Endothelial cell of umbilical vein (primary cell): Measurements from ENCODE around the gene TBX5. TPM values are rescaled to one million over a fixed set of nuclear protein-coding genes. Genes with fewer than 3 reads are reported as not detected.

Experiments used
- BruUV-seq: library from RNA; stranded (reverse); fragments of 400-500 nt; replicated peaks from 2 replicates; lab custom pipeline; 2021; lab: Mats Ljungman, UMichigan
- CTCF ChIA-PET: fragments of 300-600, 350-600 bp; sonication (Branson Sonifier 250); formaldehyde crosslinking; loops from one replicate; lab custom pipeline; 2021; ENCODE audit warnings: antibody characterized with exemption, inconsistent platforms; lab: Charles Lee
- POLR2A ChIA-PET: fragments of 300-600, 350-600 bp; sonication (Branson Sonifier 250); formaldehyde crosslinking; loops from one replicate; lab custom pipeline; 2021; ENCODE audit warnings: antibody characterized with exemption, inconsistent platforms; lab: Charles Lee
- DNase-seq: peaks from one replicate; pipeline ENCODE4 v3.0.0-alpha.2; 2011; ENCODE audit warnings: low read depth, low spot score
- FAIRE-seq: peaks from 2 replicates; lab custom pipeline; 2011; peaks lifted over from hg19 to GRCh38; lab: Jason Lieb, UNC
- H2AFZ ChIP-seq: 2 replicates; pipeline ENCODE4 v1.6.0; 2012; ENCODE audit warnings: low read depth, low read length, control low read depth, inconsistent platforms
- H3K27ac ChIP-seq: 2 replicates; pipeline ENCODE4 v1.5.1; 2011; ENCODE audit warnings: low read depth, mild to moderate bottlenecking, control low read depth, low read length, moderate library complexity; ENCODE audit not compliant: insufficient read depth
- H3K27me3 ChIP-seq, 2 experiments: 2 replicates each; pipeline versions ENCODE4 v1.6.0 to v1.6.1; 2011; ENCODE audit warnings: low read length in 2 of 2, mixed read lengths in 1 of 2; ENCODE audit not compliant: control insufficient read depth in 2 of 2, insufficient read depth in 2 of 2
- H3K36me3 ChIP-seq, 2 experiments: 2 replicates in 1 of 2; 3 replicates in 1 of 2; pipeline ENCODE4 v1.5.1; 2011; ENCODE audit warnings: low read length in 2 of 2, mild to moderate bottlenecking in 1 of 2, moderate library complexity in 1 of 2; ENCODE audit not compliant: control insufficient read depth in 2 of 2, insufficient read depth in 2 of 2; ENCODE audit errors: extremely low read depth in 1 of 2
- H3K4me1 ChIP-seq: 3 replicates; pipeline ENCODE4 v1.5.1; 2011; ENCODE audit warnings: mild to moderate bottlenecking, low read length; ENCODE audit not compliant: control insufficient read depth, insufficient read depth; ENCODE audit errors: extremely low read depth
- H3K4me2 ChIP-seq: 2 replicates; pipeline ENCODE4 v1.6.1; 2011; ENCODE audit warnings: low read length, control low read depth, mixed read lengths; ENCODE audit not compliant: insufficient read depth
- H3K4me3 ChIP-seq, 3 experiments: fragments of 200-600 bp in 1 of 3; sonication (generic), shearing (Covaris generic) in 1 of 3; replicated peaks in 1 of 3; 2 replicates each; pipeline ENCODE4 v1.5.1; 2011 to 2016; ENCODE audit warnings: control low read depth in 3 of 3, low read length in 3 of 3, mild to moderate bottlenecking in 2 of 3, inconsistent platforms in 1 of 3, low read depth in 1 of 3, moderate library complexity in 1 of 3; ENCODE audit not compliant: insufficient read depth in 1 of 3
- H3K79me2 ChIP-seq: 2 replicates; pipeline ENCODE4 v1.6.0; 2012; ENCODE audit warnings: low read length, inconsistent platforms; ENCODE audit not compliant: control insufficient read depth, insufficient read depth
- H3K9ac ChIP-seq: replicated peaks from 2 replicates; pipeline ENCODE3; 2011; ENCODE audit warnings: low read length, control low read depth; ENCODE audit not compliant: insufficient read depth; ENCODE audit errors: extremely low read depth
- H3K9me1 ChIP-seq: replicated peaks from 3 replicates; pipeline ENCODE4 v1.6.0; 2011; ENCODE audit warnings: mild to moderate bottlenecking, low read length; ENCODE audit not compliant: control insufficient read depth, insufficient read depth; ENCODE audit errors: extremely low read depth
- H3K9me3 ChIP-seq: replicated peaks from 2 replicates; pipeline ENCODE4 v1.5.1; 2012; ENCODE audit warnings: low read length, inconsistent platforms; ENCODE audit not compliant: control insufficient read depth, insufficient read depth
- H4K20me1 ChIP-seq: replicated peaks from 2 replicates; pipeline ENCODE3; 2011; ENCODE audit warnings: mild to moderate bottlenecking, low read length; ENCODE audit not compliant: control insufficient read depth, insufficient read depth; ENCODE audit errors: extremely low read depth
- EZH2 ChIP-seq: IDR thresholded peaks from 2 replicates; pipeline ENCODE4 v1.6.1; 2012; ENCODE audit warnings: borderline replicate concordance, low read depth, mild to moderate bottlenecking, moderate library complexity, low read length, inconsistent platforms; ENCODE audit not compliant: severe bottlenecking
- FOS ChIP-seq: IDR thresholded peaks from 2 replicates; pipeline ENCODE4 v1.6.1; 2011; ENCODE audit warnings: mild to moderate bottlenecking, low read length, moderate library complexity, borderline replicate concordance; ENCODE audit not compliant: insufficient read depth
- JUN ChIP-seq: IDR thresholded peaks from 2 replicates; pipeline ENCODE4 v1.6.1; 2011; ENCODE audit warnings: borderline replicate concordance, low read depth; ENCODE audit not compliant: insufficient read length, insufficient read depth
- MYC ChIP-seq: IDR thresholded peaks from one replicate; pipeline ENCODE4 v1.6.1; 2011; ENCODE audit warnings: mild to moderate bottlenecking, low read depth, low read length
- POLR2A ChIP-seq: IDR thresholded peaks from 2 replicates; pipeline ENCODE4 v1.6.1; 2012; ENCODE audit warnings: low read depth, mild to moderate bottlenecking, control low read depth, low read length
- POLR2AphosphoS5 ChIP-seq: IDR thresholded peaks from 2 replicates; pipeline ENCODE4 v1.6.1; 2012; ENCODE audit warnings: low read depth, mild to moderate bottlenecking, control low read depth, low read length, moderate library complexity; ENCODE audit not compliant: insufficient read depth
- dilution Hi-C: fragments of 300-500 bp; cut with MboI; formaldehyde crosslinking; loops from one replicate; pipeline ENCODE4 v1.15.0; 2019; ENCODE audit warnings: low sequenced_read_pairs; ENCODE audit not compliant: extremely low pct_ligation_motif_present
- intact Hi-C: fragments of 100-400 bp; cut with micrococcal nuclease; formaldehyde crosslinking; loops from one replicate; pipeline ENCODE4 v1.10.0; 2022
- polyA plus RNA-seq, 4 experiments: library from polyadenylated mRNA; depleted of rRNA in 3 of 4; stranded (reverse) in 3 of 4; unstranded in 1 of 4; fragments of >200 nt; gene quantifications; 2 replicates each; pipeline versions ENCODE4 v1.2.1 to v1.2.3, GENCODE V29; 2011 to 2012; ENCODE audit warnings: missing spikeins in 1 of 4
- total RNA-seq: library from RNA; stranded (reverse); gene quantifications from 2 replicates; pipeline ENCODE4 v1.2.3, GENCODE V29; 2021
- TF ChIP-seq, protein P1 (sequence below): IDR thresholded peaks from 2 replicates; pipeline ENCODE4 v1.6.1; 2011; ENCODE audit not compliant: insufficient read depth, insufficient read length
- TF ChIP-seq, protein P2 (sequence below), 2 donors: IDR thresholded peaks; 1 replicate in 1 of 2; 2 replicates in 1 of 2; pipeline ENCODE4 v1.5.1; 2011; ENCODE audit warnings: low read length in 2 of 2, mild to moderate bottlenecking in 2 of 2, moderate library complexity in 2 of 2, control low read depth in 1 of 2, inconsistent platforms in 1 of 2, low read depth in 1 of 2; ENCODE audit not compliant: insufficient read depth in 1 of 2; ENCODE audit errors: extremely low read depth in 1 of 2

TBX5 gene
- total and polyA plus RNA-seq, 2 donors (not counting 3 experiments of a cell fraction or from before 2014, with no cell fraction given): not detected

DNA sequence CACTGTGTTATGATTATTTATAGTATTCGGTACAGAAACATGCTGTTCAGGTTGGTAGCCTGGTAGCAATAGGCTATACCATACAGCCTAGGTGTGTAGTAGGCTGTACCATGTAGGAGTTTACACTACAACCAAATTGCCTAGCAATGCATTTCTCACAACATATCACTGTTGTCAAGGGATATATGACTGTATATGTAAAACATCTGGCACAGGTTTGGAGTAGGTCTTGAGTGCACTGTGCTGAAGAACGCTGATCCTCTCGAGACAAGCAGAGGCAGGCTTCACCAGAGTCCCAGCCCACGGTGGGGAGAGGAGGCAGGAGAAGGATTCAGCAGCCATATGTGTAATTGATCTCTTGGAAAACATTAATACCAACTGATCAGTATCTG is 15.0 kb upstream of the TBX5 start:
- Histone ChIP-seq H3K4me2 (no peak overlapping the region), H3K27ac (no peak overlapping the region), H3K4me3 (no peak overlapping the region), H4K20me1 (no peaks in the 10 kb centered on the region), H3K4me1 (no peaks in the 10 kb centered on the region), H3K9me3 (no peaks in the 10 kb centered on the region), H3K36me3 (no peaks in the 10 kb centered on the region), H3K9ac (no peak overlapping the region), H2AFZ (no peak overlapping the region), H3K79me2 (no peaks in the 10 kb centered on the region), H3K27me3 (no peaks in the 10 kb centered on the region), H3K9me1 (no peaks in the 10 kb centered on the region)
- ChIA-PET CTCF (no interaction called here), POLR2A (no interaction called here)
- TF ChIP-seq JUN: no peak
- no peak for TF ChIP-seq POLR2A
- TF ChIP-seq, protein P1, sequence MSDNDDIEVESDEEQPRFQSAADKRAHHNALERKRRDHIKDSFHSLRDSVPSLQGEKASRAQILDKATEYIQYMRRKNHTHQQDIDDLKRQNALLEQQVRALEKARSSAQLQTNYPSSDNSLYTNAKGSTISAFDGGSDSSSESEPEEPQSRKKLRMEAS: no peak
- TF ChIP-seq EZH2: no peak
- TF ChIP-seq POLR2AphosphoS5: no peak
- no peak for TF ChIP-seq FOS
- intact Hi-C loops: no loop called here
- FAIRE-seq (no peak), DNase-seq (no peak)
- BruUV-seq: no TSS peak
- dilution Hi-C loops: no loop called here

DNA sequence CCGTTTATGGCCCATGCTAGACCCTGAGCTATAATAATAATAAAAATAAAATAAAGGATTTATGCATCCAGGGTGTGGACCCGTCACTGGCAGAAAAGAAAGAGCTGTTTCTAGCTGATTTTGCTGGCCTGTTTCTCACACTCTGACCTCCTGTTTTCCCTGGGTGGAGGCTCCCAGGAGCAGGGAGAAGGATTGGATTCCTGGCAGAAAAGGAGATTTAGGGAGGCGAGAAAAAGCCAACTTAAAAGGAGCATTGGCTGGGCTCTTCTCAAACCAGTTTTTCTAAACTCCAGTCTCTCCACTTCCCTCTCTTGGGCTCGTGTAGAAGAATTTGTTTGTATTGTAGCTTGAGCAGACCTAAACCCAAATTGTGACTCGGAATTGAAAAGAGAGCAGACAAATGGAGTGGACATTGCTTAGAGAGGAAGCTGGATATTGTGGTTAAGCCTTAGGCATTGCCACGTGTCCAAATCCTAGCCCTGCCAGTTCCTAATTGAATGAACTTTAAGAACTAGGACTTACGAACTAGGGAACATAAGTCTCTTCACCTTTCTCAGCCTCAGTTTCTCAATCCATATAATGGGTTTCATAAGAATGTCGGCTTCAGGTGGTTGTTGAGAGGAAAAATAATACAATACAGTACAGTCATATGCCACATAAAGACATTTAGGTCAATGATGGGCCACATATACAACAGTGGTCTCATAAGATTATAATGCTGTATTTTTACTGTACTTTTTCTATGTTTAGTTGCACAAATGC is 14.4 kb upstream of the TBX5 start:
- Histone ChIP-seq H3K27me3 (no peaks in the 10 kb centered on the region), H2AFZ (no peak overlapping the region), H3K9ac (no peak overlapping the region), H3K36me3 (no peaks in the 10 kb centered on the region), H3K79me2 (no peaks in the 10 kb centered on the region), H3K27ac (no peak overlapping the region), H3K4me2 (no peak overlapping the region), H3K9me3 (no peaks in the 10 kb centered on the region), H3K4me3 (no peak overlapping the region), H3K9me1 (no peaks in the 10 kb centered on the region), H4K20me1 (no peaks in the 10 kb centered on the region), H3K4me1 (no peaks in the 10 kb centered on the region)
- no peak for TF ChIP-seq MYC
- TF ChIP-seq, protein P2, sequence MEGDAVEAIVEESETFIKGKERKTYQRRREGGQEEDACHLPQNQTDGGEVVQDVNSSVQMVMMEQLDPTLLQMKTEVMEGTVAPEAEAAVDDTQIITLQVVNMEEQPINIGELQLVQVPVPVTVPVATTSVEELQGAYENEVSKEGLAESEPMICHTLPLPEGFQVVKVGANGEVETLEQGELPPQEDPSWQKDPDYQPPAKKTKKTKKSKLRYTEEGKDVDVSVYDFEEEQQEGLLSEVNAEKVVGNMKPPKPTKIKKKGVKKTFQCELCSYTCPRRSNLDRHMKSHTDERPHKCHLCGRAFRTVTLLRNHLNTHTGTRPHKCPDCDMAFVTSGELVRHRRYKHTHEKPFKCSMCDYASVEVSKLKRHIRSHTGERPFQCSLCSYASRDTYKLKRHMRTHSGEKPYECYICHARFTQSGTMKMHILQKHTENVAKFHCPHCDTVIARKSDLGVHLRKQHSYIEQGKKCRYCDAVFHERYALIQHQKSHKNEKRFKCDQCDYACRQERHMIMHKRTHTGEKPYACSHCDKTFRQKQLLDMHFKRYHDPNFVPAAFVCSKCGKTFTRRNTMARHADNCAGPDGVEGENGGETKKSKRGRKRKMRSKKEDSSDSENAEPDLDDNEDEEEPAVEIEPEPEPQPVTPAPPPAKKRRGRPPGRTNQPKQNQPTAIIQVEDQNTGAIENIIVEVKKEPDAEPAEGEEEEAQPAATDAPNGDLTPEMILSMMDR (IDR thresholded peaks at IDR 0.05; ENCODE audit: extremely low read depth in 1 of 2, insufficient read depth in 1 of 2, low read depth in 1 of 2, low read length in 2 of 2): no peak
- ChIA-PET POLR2A (no interaction called here), CTCF (no interaction called here)
- intact Hi-C loops: no loop called here
- BruUV-seq: no TSS peak
- FAIRE-seq (no peak), DNase-seq (no peak)
- dilution Hi-C loops: no loop called here
